ENCODE measurements around the gene LPAR5. TPM values are rescaled to one million over a fixed set of nuclear protein-coding genes. Genes with fewer than 3 reads are reported as not detected.

LPAR5 gene
- total RNA-seq, 1 donor from 2014 or later: 30.4 TPM

GRCh38 chr12:6631549-6631961, 4.2 kb downstream of the LPAR5 start:
- ChIA-PET CTCF (interaction anchor here (1.0 to 1.5 kb wide), 4 partner anchors 11 to 15 kb away, joined by 3 to 5 read pairs (median 4); no protein-coding TSS in a partner anchor), POLR2A (interaction anchor here (0.6 to 9.2 kb wide), 16 partner anchors 9 to 516 kb away, joined by 3 to 126 read pairs (median 4); partner anchors contain the start of genes ACRBP, CDCA3, CHD4 and MLF2)
- no peak for TF ChIP-seq CTCF (IDR thresholded peaks at IDR 0.05)
- Mint-ChIP-seq H3K27me3 (no peaks in the 10 kb centered on the region), H3K9me3 (no peaks in the 10 kb centered on the region), H3K36me3 (ENCODE audit: low read depth) (peaks cover 20% of the 10 kb centered on the region), H3K27ac (peak overlapping the region; percentile 98), H3K4me1 (peaks cover 85% of the 10 kb centered on the region), H3K4me3 (peak overlapping the region; percentile 86)
- no peak for DNase-seq
- intact Hi-C loops (cut with micrococcal nuclease): loop anchor here (10.0 kb wide), 1 partner anchor 323 kb away; the partner anchor contains the start of gene PTPN6
- ATAC-seq (ENCODE audit: low read depth): no peak

- H3K27ac Mint-ChIP-seq: peak overlapping the region; percentile 98
- no peaks in the 10 kb centered on the region for H3K9me3 Mint-ChIP-seq
- H3K36me3 Mint-ChIP-seq (ENCODE audit: low read depth): peaks cover 24% of the 10 kb centered on the region
- H3K27me3 Mint-ChIP-seq: no peaks in the 10 kb centered on the region
- no peak for ATAC-seq (ENCODE audit: low read depth)
- DNase-seq: no peak
- POLR2A ChIA-PET: interaction anchor here (0.5 to 9.2 kb wide), 7 partner anchors 8 to 59 kb away, joined by 3 to 126 read pairs (median 31); partner anchors contain the start of genes CHD4 and ZNF384
- H3K4me3 Mint-ChIP-seq: peak overlapping the region; percentile 86
- intact Hi-C loops (cut with micrococcal nuclease): loop anchor here (10.0 kb wide), 1 partner anchor 324 kb away; the partner anchor contains the start of gene PTPN6
- H3K4me1 Mint-ChIP-seq: peaks cover 82% of the 10 kb centered on the region
- CTCF ChIA-PET: interaction anchor here (0.6 to 1.5 kb wide), 2 partner anchors 10 to 193 kb away, joined by 4 to 5 read pairs; no protein-coding TSS in a partner anchor
- no peak for TF ChIP-seq CTCF (IDR thresholded peaks at IDR 0.05)
Measured at GRCh38 chr12:6630736-6631135, 5.0 kb downstream of the LPAR5 start.

GRCh38 chr12:6627616-6628015, 8.1 kb downstream of the LPAR5 start:
- Mint-ChIP-seq H3K4me3 (peak overlapping the region; percentile 81), H3K27ac (peak overlapping the region; percentile 85), H3K4me1 (peaks cover 60% of the 10 kb centered on the region), H3K36me3 (ENCODE audit: low read depth) (peaks cover 42% of the 10 kb centered on the region), H3K27me3 (no peaks in the 10 kb centered on the region), H3K9me3 (no peaks in the 10 kb centered on the region)
- ATAC-seq (ENCODE audit: low read depth): peak; percentile 37
- intact Hi-C loops (cut with micrococcal nuclease): loop anchor here (1.0 kb wide), 1 partner anchor 8 kb away; the partner anchor contains the start of gene LPAR5
- ChIA-PET POLR2A (interaction anchor here (0.6 to 11.1 kb wide), 13 partner anchors 6 to 181 kb away, joined by 3 to 126 read pairs (median 7); partner anchors contain the start of genes COPS7A, LPAR5 and ZNF384), CTCF (interaction anchor here (1.1 to 3.1 kb wide), 2 partner anchors 57 to 62 kb away, joined by 4 to 8 read pairs; partner anchors contain the start of gene ZNF384)
- no peak for DNase-seq
- no peak for TF ChIP-seq CTCF (IDR thresholded peaks at IDR 0.05)

- ChIA-PET POLR2A (interaction anchor here (0.6 to 11.1 kb wide), 8 partner anchors 7 to 180 kb away, joined by 3 to 126 read pairs (median 7); partner anchors contain the start of genes COPS7A and LPAR5), CTCF (interaction anchor here (1.1 to 3.1 kb wide), 2 partner anchors 58 to 63 kb away, joined by 4 to 8 read pairs; partner anchors contain the start of gene ZNF384)
- H3K4me3 Mint-ChIP-seq: peak overlapping the region; percentile 24
- H3K27ac Mint-ChIP-seq: peak overlapping the region; percentile 85
- peaks cover 52% of the 10 kb centered on the region for H3K4me1 Mint-ChIP-seq
- DNase-seq (no peak), ATAC-seq (ENCODE audit: low read depth) (peak; percentile 58)
- intact Hi-C loops (cut with micrococcal nuclease): loop anchor here (1.0 kb wide), 1 partner anchor 9 kb away; the partner anchor contains the start of gene LPAR5
- no peaks in the 10 kb centered on the region for H3K27me3 Mint-ChIP-seq
- no peaks in the 10 kb centered on the region for H3K9me3 Mint-ChIP-seq
- TF ChIP-seq CTCF (IDR thresholded peaks at IDR 0.05): no peak
- H3K36me3 Mint-ChIP-seq (ENCODE audit: low read depth): peaks cover 39% of the 10 kb centered on the region
Measured at GRCh38 chr12:6626654-6627283, 9.0 kb downstream of the LPAR5 start.
